NCI-H2171 (cell line): ENCODE results near the gene SRPK1.

ENCODE experiments used
- DNase-seq: peaks from one replicate; lab custom pipeline; 2025; lab: John Stamatoyannopoulos, UW

Gene SRPK1

DNA sequence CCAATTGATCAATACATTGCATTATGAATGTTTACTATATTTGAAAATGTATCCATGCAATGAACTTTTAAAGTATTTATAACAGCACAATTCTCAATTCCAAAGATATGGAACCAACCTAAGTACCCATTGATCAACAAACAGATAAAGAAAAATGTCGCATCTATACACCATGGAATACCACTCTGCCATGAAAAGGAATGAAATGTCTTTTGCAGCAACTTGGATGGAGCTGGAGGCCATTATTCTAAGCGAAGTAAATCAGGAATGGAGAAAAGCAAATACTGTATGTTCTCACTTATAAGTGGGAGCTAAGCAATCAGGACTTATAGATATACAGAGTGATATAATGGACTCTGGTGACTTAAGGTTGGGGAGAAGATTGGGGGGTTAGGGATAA, 22.9 kb downstream of the SRPK1 start:
- DNase-seq = no peak

DNA sequence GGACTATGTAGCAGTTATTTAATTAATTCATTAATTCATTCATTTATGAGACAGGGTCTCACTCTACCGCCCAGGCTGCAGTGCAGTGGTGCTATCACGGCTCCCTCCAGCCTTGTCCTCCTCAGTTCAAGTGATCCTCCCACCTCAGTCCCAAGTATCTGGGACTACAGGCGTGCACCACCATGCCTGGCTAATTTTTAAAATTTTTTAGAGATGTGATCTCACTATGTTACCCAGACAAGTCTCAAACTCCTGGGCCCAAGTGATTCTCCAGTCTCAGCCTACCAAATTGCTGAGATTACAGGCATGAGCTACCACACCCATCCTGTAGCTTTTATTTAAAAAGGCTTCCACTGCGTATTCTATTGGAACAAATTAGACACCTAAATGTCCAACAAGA, 23.4 kb downstream of the SRPK1 start:
- no peak for DNase-seq

DNA sequence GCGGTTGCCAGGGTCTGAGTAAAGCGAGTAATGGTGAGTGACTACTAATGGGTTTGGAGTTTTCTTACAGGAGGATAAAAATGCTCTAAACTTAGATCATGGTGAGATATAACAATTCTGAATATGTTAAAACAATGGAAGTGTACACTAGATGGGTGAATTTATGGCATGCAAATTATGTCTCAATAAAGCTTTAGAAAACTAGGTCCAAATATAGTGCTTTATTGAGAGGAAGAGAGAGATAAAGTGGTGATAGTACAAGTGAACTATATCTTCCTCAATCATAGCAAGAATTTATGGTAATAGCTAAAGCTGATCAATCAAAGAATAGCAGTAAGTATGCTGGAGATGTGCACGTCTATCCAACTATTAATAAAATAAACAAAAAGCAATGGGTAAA, 23.9 kb downstream of the SRPK1 start:
- no peak for DNase-seq

DNA sequence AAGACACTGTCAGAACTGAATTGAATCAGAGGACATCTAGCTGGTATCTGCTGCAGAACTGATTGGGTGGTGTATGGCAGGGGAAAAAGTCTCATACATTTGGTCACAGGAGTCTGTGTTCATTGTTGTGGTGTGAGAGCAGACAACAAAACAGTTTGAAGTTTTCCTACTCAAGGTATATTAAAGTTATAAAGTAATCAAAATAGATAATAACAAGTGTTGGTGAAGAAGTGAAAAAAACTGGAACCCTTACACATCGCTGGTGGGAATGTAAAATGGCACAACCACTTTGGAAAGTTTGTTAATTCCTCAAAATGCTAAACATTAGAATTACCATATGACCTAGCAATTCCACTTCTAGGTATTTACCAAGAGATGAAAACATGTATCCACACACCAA, 24.7 kb downstream of the SRPK1 start:
- DNase-seq = no peak

DNA sequence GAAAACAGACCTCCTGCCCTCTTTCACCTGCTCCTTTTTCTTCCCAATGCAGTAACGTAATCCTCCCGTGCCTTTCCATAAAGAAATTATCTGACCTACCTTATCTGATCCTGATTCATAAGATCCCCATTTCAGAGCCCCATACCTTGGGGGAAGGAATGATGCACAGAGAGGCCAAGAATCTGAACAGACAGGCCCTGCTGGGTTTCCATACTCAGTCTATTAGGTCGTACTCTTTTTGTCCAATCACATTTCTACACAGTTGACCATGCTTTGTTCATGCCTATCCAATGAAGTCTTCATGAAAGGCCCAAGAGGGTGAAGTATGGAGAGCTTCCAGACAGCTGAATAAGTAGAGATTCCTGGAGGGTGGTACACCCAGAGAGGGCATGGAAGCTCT, 25.3 kb downstream of the SRPK1 start:
- DNase-seq = no peak

DNA sequence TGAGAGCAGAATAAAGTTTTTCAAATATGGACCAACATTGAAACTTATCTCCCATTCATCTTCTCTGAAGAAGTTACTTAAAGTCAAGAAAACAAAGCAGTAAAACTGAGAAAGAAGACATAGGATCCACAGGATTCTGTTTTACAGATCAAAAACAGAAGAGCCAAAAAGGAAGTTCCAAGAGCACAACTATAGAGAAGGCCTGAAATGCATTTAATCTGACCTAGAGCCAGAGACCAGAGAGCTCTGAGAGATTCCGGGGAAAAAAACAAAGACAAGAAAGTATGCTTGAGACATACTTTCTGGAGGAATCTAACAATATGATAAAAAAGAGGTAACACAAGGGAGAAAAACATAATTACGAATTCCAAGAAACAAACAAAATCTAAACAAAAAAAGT, 26.1 kb downstream of the SRPK1 start:
- no peak for DNase-seq

DNA sequence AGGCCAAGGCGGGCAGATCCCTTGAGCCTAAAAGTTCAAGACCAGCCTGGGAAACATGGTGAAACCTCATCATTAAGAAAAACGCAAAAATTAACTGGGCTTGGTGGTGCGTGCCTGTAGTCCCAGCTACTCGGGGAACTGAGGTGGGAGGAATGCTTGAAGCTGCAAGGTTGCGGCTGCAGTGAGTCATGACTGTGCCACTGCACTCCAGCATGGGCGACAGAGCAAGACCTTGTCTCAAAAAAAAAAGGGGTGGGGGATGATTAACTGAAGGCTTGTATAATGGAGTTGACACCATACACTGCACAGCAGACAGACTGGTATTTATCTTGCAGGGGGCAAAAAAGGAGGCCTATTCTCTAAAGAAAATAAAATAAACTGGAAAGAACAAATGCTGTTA, 27.7 kb downstream of the SRPK1 start:
- DNase-seq = no peak

DNA sequence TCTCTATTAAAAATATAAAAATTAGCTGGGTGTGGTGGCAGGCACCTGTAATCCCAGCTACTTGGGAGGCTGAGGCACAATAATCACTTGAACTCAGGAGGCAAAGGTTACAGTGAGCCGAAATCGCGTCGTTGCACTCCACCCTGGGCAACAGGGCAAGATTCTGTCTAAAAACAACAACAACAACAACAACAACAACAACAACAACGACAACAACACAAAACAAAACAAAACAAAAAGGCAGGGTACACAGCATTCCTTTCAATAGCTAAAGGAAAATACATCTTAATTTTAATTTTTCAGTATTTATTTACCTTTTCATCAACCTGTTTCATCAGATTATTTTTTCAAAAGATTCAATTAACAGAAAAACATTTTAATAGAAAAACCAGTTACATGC, 28.4 kb downstream of the SRPK1 start:
- DNase-seq = no peak

DNA sequence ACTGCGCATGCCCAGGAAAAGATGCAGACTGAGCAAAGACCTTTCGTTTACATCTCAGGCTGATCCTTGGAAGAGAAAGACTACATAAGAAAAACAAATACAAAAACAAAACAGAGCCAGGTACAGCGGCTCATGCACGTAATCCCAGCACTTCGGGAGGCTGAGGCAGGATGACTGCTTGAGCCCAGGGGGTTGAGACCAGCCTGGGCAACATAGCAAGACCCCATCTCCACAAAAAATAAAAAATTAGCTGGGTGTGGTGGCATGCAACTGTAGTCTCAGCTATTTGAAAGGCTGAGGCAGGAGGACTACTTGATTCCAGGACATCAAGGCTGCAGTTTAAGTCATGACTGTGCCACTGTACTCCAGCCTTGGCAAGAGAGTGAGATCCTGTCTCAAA, 41.7 kb downstream of the SRPK1 start:
- no peak for DNase-seq

DNA sequence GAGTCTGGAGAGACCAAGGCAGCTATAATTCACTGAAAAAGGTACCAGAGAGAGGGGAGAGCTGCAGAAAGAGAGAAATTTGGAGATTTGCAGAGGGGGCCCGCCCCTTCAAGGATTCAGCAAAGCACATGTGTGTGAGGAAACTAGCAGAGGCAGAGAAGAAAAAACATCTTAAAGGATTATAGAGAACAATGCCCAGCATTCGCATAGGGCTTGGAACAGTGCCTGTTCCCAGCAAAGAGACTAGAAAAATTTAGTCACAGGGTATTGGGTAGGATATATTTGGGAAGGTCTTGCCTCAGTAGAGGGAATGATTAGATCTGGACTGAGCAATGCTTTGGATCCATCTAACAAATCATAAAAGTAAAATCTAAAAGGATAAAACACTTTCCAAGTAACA, 44.0 kb downstream of the SRPK1 start:
- DNase-seq = no peak

DNA sequence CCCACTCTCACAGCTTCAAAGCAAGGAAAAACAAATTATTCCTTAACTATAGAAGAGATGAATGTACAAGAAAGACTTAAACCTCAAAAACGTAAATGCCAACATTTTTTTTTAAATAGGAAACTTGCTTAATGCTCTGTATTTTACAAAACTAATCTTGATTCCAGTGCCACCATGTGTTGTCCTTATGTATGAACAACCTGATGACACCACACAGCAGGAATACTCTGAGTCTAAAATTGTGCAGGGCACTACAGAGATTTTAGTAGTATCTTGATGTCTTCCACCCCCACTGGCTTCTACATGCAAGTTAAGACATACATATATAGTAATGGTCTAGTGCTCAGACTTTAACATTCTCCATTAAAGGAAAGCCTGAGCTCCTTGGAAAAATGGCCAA, 46.2 kb downstream of the SRPK1 start:
- DNase-seq = no peak

DNA sequence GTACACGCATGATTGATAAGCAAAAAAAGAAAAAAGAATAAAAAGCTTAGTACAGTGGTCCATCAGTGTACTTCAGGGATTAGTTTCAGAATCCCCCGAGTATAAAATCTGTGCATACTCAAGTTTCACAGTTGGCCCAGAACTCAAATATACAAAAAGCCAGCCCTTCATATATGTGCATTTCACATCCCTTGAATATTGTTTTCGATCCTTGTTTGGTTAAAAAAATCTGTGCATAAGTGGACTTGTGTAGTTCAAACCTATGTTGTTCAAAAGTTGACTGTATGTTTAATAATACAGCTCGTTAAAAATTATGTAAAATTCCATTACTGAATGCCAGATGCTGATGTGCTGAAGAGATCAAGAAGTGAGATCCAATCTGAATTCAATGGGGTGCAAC, 61.5 kb downstream of the SRPK1 start:
- DNase-seq = no peak

DNA sequence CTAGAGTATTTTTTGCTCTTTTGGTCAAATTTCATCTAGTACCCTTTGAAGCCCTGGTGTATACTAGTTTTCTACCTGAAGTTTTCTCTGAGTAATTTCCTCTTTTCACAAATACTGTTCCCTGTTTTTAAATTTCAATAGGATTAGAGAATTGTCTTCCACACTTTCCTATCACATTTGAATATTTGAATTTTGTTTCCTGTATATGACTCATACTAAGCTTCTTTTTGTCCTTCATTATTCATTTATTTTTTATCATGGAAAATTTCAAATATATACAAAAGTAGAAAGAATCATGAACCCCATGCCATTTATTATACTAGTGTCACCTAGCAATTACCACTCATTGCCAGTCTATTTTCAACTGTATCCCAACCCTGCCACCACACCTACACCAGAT, 63.0 kb downstream of the SRPK1 start:
- no peak for DNase-seq

DNA sequence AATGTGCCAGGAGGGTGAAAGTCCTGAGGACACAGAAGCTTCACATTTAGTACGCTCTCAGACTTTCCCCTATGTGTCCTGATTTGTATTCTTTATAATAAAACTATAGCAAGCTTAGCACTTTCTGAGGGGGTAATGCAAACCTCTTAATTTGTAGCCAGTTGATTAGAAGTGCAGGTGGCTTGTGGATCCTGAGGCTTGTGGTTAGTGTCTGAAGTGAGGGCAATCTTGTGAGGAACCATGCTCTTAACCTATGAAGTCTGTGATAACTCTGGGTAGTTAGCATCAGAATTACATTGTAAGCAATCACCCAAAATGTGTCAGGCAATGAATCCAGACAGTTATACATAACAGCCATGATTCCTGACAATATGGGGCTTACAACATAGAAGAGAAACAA, 64.6 kb downstream of the SRPK1 start:
- no peak for DNase-seq

DNA sequence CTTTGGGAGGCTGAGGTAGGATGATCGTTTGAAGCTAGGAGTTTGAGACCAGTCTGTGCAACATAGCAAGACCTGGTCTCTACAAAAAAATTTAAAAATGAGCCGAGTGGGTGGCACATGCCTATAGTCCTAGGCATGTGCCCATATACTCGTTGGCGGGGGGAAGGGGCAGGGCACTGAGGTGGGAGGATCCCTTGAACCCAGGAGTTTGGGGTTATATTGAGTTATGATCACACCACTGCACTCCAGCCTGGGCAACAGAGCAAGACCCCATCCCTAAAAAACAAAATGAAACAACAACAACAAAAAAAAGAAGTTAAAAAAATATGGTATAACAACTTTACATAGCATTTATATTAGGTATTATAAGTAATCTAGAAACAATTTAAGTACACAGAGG, 67.9 kb downstream of the SRPK1 start:
- no peak for DNase-seq

DNA sequence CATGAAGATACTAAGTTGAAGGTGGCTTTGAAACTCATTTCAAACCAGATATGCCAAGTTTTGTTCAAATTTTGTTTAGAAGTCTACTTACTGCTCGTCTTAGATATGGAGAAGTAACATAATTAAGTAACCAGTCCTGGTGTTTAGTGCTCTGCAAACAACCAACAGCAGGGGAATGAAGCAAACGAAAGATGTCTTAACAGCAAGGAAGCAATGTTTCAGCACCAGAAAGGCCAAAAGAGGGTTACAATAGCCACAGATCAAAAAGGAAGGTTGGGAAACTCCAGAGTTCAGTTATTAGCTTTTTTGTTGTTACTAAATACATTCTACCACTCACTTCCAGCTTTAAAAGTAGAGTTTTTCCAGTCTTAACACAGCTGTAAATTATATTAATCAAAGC, 70.7 kb downstream of the SRPK1 start:
- DNase-seq = no peak

DNA sequence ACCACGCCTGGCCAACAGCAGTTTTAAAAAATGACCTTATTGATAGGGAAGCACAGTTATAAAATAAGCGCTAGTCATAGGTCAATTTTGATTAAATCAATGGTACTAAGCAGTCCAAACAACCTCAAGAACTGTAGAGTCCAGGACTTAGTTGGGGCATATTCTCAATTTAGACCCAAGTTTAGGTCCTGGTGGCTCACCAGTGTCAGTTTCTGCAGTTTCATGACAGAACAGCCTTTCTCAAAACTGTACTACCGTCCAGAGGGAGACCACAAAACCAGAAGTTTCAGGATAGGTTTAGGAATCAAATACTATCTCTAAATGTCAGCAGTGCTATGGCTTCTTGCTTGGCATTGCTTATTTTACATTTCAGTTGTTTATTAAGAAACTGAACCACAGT, 76.6 kb downstream of the SRPK1 start:
- no peak for DNase-seq

DNA sequence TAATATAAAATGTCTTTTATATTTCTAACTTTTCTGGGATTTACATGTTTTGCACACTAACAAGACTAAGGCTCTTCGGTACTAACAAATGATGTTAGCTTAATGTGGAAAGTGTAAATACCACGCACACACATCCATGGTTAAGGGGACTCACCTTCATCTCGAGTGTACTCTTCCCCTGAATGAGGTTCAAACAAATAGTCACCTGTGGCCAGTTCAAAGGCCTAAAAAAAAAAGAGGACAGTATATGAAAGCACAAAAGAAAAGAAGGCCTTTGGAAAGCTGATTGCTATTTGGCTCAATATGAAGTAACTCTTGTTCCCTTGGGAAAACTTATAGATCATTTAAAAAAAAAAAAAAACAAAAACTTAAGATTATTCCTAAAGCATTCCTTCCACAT, 78.5 kb downstream of the SRPK1 start:
- DNase-seq = no peak

DNA sequence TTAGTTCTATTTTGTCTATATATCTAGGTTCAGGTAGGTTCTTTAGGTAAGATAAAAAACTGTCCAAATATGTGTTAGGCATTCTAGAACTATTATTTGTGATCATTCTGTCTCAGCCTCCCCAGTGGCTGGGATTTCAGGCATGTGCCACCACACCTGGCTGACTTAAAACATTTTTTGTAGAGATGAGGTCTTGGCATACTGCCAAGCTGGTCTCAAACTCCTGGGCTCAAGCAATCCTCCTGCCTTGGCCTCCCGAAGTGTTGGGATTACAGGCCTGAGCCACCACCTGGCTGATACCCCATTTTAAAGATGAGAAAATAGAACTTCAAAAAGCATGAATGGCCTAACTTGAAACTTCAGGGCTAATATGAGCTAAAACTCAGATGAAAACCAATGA, 81.9 kb downstream of the SRPK1 start:
- DNase-seq = no peak

DNA sequence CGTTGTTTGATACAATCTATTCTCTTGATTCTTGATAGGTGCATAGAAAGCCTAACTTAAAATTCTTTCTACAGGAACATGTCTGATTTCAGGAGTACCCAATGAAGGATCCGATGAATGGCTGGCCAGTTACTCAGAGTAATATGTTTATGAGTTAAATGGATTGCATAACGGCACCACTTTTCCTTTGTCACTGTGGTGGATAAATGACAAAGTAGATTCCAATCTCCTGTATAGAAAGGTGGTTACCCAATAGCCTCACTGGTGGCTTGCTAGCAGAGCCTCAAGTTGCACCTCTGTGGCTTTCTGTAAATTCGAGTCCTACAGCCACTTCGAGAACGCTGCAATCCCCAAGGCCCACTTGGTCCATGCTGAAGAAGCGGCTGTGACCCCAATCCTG, 87.4 kb downstream of the SRPK1 start:
- no peak for DNase-seq

DNA sequence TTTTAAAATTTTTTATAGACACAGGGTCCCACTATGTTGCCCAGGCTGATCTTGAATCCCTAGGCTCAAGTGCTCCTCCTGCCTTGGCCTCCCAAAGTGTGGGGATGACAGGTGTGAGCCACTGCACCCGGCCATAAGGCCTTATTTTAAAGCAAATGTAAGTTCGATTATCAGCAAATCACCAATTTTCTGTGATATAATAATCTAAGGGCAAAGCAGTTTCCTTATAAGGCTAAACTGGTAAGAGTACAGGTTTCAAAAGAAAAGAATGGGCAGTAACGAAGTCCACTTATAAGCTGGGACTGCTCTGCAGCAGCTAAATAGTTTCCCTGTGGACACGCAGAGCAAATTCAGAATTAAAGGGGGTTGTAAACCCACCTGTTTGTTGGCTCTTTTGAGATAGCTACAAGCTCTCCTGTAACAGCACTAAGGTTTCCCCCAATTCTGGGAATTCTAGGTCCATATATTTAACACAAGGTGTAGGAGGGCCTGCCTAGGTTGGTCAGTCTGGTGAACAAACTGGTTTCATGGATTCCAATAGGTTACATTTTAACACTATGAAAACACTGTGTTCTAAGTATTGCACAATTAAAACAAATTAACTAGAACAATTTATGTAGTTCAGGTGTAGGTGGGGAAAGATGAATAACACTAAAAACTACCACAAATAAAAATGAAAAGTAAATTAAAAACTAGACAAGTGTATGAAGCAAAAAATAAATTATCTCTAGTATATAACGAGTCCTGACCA, 89.5 kb downstream of the SRPK1 start:
- no peak for DNase-seq

DNA sequence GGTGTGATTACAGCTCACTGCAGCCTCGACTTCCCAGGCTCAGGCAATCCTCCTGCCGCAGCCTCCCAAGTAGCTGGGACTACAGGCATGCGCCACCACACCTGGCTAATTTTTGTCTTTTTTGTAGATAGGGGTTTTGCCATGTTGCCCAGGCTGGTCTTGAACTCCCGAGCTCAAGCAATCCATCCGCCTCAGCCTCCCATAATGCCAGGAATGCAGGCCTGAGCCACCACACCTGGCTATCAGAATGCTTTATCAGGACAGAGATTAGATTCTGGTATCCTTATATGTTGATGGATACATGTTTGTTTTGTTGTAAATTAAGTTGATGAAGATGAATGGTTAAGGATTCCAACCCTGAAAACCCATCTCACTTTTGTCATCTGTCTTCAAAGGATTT, 91.6 kb downstream of the SRPK1 start:
- DNase-seq = no peak

DNA sequence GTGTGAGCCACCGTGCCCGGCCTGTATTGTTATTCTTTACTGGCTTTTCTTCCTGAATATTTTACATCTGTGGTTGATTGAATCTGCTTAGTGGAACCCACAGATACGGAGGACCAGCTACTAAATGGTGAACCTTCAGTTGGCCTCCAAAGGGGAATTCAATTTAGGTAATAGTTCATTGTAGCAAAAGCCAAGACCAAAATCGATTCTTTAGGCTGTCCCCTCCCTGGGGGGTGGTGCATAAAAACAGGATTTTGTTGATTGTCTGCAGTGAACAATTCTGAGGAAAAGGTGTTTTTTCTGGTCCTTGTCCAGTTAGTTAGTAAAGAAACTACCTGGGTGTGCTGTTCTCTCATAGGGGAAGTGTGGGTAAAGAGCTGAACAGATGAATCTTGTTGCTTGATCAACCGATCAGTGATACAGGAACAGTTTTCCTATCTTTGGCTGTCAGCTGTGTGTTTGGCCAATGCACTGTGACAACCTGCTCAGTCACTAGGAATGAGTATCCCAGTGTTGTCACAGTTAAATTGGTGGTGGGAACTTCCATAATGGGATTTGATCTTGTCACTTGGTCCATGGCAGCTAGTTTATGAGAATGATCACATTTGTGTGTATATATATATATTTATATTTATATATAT, 96.2 kb downstream of the SRPK1 start:
- no peak for DNase-seq

DNA sequence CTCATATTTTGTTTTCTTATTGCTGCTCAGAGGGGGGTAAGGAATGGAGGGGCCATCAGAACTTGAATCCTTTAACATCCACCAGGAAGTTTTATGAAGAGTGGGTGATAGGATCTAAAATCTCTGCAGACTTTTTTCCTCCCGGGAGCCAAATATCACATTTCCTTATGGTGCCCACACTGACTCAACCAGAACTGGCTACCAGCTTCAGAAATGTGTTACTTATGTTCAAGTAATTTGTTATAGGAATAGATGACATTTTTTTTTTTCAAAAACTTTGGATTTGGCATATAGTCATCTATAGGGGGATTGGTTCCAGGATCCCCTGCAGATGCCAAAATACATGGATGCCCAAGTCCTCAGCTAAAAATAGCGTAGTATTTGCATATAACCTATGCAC, 97.3 kb downstream of the SRPK1 start:
- DNase-seq = no peak
